SKM-1 treated with dmso at 0.1 percent for 144 hours (cell line): ENCODE results near the gene MEIOB.
"Not testable (repeated sequence)": the region's sequence is repeated elsewhere in the genome, so short reads cannot be mapped to it uniquely, and the experiment has no call there.

Experiments used
- DNase-seq: peaks from one replicate; lab custom pipeline; 2025; ENCODE audit not compliant: unreplicated experiment; lab: John Stamatoyannopoulos, UW

The MEIOB gene

DNA sequence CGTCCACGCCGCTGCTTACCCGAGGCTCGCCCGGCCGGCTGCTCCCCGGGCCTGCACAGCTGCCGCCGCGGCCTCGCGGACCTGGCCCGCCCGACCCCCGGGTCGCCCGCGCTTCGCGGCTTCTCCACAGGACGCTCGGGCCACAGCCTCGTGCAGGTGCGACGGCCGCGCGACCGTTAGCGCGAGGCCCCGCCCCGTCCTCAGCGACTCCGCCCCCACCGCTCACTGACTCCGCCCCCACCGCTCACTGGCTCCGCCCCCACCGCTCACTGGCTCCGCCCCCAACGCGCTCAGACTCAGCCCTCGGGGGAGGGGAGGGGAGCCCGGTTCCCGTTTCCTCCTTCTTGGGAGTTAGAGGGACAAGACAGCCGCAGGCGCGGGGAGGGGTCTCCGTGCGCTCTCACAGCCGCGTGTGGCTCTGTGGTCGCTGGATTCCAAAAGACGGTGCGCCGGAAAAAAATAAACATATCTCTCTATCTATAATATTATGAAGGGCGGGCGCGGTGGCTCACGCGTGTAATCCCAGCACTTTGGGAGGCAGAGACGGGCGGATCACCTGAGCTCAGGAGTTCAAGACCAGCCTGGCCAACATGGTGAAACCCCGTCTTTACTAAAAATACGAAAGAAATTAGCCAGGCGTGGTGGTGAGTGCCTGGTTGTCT, at the start of gene MEIOB:
Gene MEIOB (minus strand): TSS at position 191 of the 662 bp plus-strand sequence. CDS start 3,989 bp downstream, outside the sequence.
- DNase-seq, result peak; percentile 60

DNA sequence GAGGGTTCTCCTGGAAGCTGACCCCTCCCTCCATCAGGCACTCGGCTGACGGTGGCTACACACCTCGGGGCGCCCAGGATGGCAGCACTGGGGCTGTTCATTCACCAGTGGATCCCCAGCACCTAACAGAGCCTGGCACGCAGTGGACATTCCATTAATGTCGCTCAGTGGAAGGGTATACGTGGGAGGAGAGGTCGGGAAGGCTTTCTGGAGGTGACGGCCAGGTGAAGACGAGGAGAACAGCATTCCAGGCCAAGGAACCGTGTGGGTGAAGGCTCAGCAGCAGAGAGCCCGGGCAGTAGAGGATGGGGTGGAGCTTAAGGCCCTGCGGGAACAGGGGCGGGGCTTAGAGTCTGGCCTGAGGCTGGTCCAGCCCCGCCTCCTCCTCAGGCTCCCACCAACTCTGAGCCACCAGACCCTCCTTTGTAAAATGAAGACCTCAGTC, 48.8 kb upstream of the MEIOB start:
- DNase-seq, result no peak

GRCh38 chr16:1920122-1920521, 48.2 kb upstream of the MEIOB start:
- DNase-seq, result not testable (repeated sequence)

DNA sequence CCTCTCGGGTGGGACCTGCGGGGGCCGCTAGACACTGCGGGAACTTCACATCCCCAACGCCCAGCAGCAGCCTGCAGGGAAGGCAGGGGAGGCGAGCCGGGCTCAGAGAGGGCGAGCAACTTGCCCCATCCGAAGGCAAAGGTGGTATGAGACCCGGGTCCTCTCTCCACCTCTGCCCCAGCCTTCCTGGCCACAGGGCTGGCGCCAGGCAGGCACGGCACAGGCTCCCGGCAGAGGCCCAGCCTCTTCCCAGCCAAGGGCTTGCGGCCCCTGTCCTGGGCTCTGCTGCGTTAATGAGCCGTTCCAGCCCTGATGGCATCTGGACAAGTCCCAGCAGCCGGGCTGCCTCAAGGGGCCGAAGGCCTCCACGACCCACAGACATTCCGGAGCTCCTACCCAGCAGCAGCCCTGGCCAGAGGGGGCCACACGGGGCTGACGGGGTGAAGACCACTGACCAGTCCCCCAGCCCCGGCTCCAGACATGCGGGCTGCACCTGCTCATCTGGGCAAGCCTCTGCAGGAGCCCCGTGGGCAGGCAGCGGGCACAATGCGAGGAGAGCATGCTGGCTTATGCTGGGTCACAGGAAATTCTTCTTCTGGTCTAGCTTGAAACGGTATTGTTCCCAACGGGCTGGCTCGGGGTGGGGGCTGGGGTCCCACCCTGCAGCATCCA, 47.5 kb upstream of the MEIOB start:
- no peak for DNase-seq

GRCh38 chr16:1918351-1919326, 46.7 kb upstream of the MEIOB start, which contains the start of gene HS3ST6:
HS3ST6 (minus strand) TSS chr16:1918415; CDS start chr16:1918323, 92 bp downstream.
- no peak for DNase-seq

- no peak for DNase-seq
These were observed 45.8 kb upstream of the MEIOB start for GRCh38 chr16:1917665-1918350.

GRCh38 chr16:1917056-1917664, 45.2 kb upstream of the MEIOB start:
- DNase-seq, result no peak

DNA sequence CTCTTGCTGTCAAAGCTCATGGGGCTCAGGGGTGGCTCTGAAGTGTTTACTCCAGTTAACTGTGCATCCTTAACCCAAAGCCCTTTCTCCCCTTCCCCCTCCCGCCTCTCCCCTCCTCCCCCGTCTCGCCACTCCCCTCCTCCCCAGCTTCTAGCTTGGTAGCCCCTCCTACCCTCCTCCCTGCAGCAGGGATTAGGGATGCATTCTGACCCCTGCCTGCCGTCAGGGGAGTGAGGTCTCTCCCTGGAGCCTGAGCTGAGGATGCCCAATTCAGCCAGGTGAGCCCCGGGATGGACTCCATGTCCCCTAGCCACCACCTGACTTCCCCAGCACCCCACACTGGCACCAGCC, 44.7 kb upstream of the MEIOB start:
- DNase-seq, result no peak

GRCh38 chr16:1915732-1916639, 44.0 kb upstream of the MEIOB start:
- DNase-seq, result no peak

- no peak for DNase-seq
These were observed 43.0 kb upstream of the MEIOB start for GRCh38 chr16:1914988-1915387.

GRCh38 chr16:1914084-1914608, 42.2 kb upstream of the MEIOB start:
- DNase-seq, result no peak

DNA sequence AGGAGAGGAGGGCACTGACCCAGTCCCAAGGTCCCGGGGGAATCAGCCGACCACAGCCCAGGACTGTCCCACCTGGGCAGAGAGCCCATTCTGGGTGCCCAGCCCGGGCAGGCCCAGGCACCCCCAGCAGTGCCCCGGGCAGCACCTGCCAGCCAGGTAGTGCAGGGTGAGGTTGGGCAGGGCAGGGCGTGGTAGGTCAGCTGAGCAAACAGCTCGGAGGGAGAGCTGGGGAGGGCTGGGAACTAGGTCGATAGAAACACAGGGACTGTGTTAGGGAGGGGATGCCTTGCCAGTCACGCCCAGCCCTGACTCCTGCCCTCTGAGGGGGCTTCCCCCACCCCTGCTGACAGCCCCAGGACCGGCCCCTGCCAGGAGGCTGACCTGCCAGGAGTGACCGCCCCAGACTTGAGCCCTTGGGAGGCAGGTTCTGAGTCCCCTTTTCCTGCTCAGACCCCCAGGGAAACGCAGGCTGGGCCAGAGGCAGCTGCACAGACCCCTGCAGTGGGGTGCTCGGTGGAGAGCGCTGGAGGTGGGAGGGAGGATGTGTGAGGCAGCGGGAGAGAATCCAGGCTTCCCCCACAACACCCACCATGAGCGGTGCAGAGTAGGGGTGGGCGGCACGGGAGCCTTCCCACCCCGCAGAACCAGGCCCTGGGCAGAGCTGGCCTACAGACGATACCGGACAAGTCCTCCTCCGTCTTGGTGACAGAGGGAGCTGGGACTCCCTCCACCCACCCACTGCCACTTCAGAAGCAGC, 41.5 kb upstream of the MEIOB start:
- DNase-seq, result no peak

- DNase-seq, result no peak
These were observed 40.2 kb upstream of the MEIOB start for GRCh38 chr16:1912215-1912543.

- no peak for DNase-seq
These were observed 39.7 kb upstream of the MEIOB start for GRCh38 chr16:1911467-1912214.

GRCh38 chr16:1909561-1910231, 37.7 kb upstream of the MEIOB start:
- DNase-seq, result no peak

DNA sequence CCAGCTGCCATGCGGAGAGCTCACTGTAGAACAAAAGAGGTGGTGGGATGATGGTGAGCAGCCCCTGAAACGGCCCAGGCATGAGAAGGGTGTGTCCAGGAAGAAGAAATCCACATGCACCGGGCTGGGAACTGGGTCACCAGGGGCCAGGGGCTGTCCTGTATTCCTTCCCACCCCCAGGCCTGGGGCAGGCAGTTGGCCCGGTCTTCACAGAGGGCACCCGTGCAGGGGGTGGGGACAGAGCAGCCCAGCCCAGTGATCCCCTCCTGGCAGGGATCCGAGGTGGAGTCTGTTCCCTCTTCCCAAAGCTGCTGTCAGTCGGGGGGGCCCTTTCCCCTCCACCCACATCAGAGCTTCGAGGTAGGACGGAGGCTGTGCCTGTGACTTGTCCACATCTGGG, 37.0 kb upstream of the MEIOB start:
- DNase-seq, result no peak

DNA sequence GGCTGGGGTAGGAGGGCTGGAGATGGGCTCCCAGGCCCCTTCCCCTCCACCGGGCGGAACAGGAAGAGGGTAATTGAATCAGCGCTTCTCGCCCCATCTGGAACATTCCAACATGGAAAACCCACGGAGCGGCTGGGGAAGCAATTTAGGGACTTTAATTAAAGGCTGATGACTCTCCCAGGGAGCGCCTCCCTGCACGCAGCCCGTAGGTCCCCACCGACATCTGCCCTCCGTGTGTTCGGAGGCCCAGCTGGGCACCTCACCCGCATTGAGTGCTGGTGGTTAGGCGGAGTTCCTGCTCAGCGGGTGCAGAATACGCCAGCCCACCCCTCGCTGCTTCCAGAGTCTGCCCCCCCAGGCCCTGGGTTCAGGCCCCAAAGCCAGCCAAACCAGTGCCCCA, 36.2 kb upstream of the MEIOB start:
- DNase-seq, result no peak
